GM19463 (cell line): Measurements from ENCODE around the gene JPH3.

Experiments used
- ATAC-seq: cut with Tn5 transposase; IDR thresholded peaks from one replicate; pipeline ENCODE4 v1.9.1; 2021; ENCODE audit warnings: mild to moderate bottlenecking, moderate library complexity; ENCODE audit not compliant: unreplicated experiment

The JPH3 gene

DNA sequence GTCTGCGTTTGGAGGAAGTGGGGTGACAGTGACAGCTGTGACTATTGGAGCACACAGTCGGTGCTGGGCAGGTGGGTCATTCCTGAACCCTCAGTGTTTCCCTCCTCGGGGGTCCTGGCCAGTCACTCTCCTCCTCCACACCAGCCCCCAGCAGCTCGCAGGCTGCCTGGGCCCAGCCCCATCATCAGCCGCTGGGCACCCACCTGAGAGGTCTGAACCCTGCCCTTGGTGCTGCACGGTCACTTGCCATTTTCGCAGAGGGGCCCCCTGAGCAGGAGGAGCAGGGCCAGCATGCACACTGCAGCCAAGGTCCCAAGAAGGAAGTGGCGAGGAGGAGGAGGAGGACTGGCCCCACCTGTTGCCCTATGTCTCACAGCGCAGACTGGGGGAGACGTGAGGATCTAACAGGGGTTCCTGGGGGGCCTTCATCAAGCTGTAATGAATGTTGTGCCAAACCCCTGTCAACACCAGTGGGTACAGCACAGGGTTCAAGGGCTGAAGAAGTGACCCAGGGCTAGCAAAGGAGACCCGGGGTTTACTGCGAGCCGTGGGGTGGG is 23.0 kb downstream of the JPH3 start:
- no peak for ATAC-seq

- ATAC-seq: no peak
Measured at GRCh38 chr16:87626401-87626800, 24.1 kb downstream of the JPH3 start.

GRCh38 chr16:87626905-87627304 is 24.6 kb downstream of the JPH3 start:
- no peak for ATAC-seq

- no peak for ATAC-seq
Measured at GRCh38 chr16:87627542-87628245, 25.4 kb downstream of the JPH3 start.

- no peak for ATAC-seq
Measured at GRCh38 chr16:87628246-87628923, 26.1 kb downstream of the JPH3 start.

GRCh38 chr16:87628940-87629339 is 26.6 kb downstream of the JPH3 start:
- ATAC-seq: no peak

- no peak for ATAC-seq
Measured at GRCh38 chr16:87631067-87631466, 28.8 kb downstream of the JPH3 start.

- ATAC-seq: no peak
Measured at GRCh38 chr16:87634411-87634810, 32.1 kb downstream of the JPH3 start.

GRCh38 chr16:87635541-87636049 is 33.3 kb downstream of the JPH3 start:
- peak; percentile 47 for ATAC-seq

DNA sequence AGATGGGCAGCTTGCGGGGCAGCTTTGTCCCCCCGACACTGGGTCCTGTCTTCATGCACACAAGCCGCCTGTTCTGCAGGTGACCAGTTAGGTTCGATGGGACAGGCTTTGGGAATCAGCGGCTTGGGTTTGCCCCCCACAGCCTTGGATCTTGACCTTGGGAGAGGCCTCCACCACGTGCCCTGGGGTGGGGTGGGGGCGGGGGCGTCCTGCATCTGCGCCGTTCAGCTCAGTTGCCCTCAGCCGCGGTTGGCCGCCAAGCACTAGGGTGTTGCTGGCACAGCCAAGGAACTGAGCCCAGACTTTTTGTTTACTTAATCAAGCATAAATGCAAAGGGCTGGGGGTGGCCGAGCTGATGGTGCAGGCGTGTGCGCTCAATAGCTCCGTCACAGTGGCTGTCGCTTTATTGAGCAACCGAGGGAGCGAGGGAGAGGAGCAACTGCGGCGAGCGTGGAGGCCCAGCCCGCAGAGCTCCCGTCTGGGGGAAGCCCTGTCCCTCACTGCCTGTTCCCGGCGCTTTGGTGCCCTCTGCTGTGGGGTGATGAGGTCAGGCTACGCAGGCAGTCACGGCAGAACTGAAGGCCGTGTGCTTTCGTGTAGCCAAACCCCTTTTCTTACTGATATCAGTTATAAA is 33.9 kb downstream of the JPH3 start:
- ATAC-seq: peak; percentile 53

GRCh38 chr16:87636741-87637140 is 34.4 kb downstream of the JPH3 start:
- ATAC-seq: no peak

GRCh38 chr16:87637357-87637756 is 35.0 kb downstream of the JPH3 start:
- no peak for ATAC-seq

DNA sequence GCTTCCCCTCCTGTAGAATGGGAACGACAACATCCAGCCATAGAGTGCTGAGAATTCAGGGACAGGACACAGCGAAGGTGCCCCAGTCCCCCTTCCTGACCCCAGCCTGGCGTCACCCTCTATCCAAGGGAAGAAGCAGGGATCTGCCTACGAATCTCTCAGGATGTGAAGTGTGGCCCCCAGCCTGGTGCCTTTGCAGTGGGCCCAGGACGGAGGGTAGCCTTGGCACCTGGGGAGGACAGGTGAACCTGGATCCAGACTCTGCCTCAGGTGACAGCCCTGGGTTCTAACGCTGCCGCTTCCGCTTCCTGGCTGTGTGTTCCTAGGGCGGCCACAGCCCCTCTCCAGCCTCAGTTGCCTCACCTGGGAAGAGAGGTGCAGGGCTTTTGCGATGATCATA is 36.4 kb downstream of the JPH3 start:
- ATAC-seq: no peak

- ATAC-seq: no peak
Measured at GRCh38 chr16:87641721-87642120, 39.4 kb downstream of the JPH3 start.

DNA sequence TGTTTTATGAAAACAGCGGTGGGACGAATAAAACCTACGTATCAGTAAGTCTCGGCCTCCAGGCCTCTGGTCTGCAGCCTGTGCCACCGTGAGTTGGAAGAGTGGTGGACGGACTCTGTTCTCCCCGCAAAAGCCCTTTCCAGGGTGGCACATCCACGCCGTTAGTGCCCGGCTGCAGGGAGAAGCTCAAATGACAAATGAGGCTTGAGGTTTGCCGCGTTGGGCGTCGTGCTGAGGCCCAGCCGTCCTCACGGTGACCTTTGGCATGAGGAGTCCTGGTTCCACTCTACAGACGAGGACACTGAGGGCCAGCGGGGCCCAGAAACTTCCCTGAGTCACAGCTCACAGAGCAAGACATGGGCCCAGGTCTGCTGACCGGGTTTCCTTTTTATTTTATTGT is 40.2 kb downstream of the JPH3 start:
- ATAC-seq: no peak

- no peak for ATAC-seq
Measured at GRCh38 chr16:87644186-87644585, 41.9 kb downstream of the JPH3 start.

DNA sequence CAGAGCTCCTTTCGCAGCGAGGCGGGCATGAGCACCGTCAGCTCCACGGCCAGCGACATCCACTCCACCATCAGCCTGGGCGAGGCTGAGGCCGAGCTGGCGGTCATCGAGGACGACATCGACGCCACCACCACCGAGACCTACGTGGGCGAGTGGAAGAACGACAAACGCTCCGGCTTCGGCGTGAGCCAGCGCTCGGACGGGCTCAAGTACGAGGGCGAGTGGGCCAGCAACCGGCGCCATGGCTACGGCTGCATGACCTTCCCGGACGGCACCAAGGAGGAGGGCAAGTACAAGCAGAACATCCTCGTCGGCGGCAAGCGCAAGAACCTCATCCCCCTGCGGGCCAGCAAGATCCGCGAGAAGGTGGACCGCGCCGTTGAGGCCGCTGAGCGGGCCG is 42.3 kb downstream of the JPH3 start:
- ATAC-seq: no peak

DNA sequence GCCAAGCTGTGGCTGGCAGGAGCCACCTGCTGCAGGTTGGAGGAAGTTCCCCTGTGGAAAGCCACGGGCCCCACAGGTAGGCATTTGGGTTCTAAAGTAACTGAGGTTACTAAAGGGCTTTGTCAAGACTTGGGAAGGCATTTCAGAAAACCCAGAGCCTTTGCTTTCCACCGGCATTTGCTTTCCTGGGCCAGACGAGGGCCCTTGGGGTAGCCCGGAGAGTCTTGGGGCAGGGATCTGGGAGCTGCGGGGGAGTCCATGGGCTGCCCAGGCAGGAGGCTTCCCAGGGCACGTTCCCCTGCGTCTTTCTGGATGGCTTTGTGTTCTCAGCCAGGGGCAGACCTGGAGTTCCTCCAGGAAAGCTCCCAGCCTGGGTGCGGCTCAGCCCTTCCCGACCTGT is 43.5 kb downstream of the JPH3 start:
- no peak for ATAC-seq

- ATAC-seq: no peak
Measured at GRCh38 chr16:87647431-87648185, 45.3 kb downstream of the JPH3 start.

- ATAC-seq: no peak
Measured at GRCh38 chr16:87648236-87648635, 45.9 kb downstream of the JPH3 start.
